Tibial nerve (tissue), 3 donors: ENCODE data around the gene NR2F6.

ENCODE experiments used
- CTCF ChIP-seq, 5 experiments: fragments of 200-600 bp in 3 of 5; fragments of 450-650 bp in 2 of 5; sonication (generic) in 3 of 5; IDR thresholded peaks; one replicate each; pipeline ENCODE4 v1.5.1; 2016 to 2019; ENCODE audit warnings: antibody characterized with exemption in 5 of 5, mild to moderate bottlenecking in 3 of 5, moderate library complexity in 2 of 5
- POLR2A ChIP-seq, 2 donors: fragments of 450-650 bp; IDR thresholded peaks; one replicate each; pipeline ENCODE4 v1.6.1; 2017; ENCODE audit warnings: antibody characterized with exemption in 2 of 2, mild to moderate bottlenecking in 2 of 2, moderate library complexity in 2 of 2

- no peak for TF ChIP-seq POLR2A (IDR thresholded peaks at IDR 0.05)
- no peak for TF ChIP-seq CTCF (IDR thresholded peaks at IDR 0.05)
Measured at GRCh38 chr19:17202713-17203112, 43.0 kb downstream of the NR2F6 start.
